ENCODE data around the gene PFKFB2.

DNA sequence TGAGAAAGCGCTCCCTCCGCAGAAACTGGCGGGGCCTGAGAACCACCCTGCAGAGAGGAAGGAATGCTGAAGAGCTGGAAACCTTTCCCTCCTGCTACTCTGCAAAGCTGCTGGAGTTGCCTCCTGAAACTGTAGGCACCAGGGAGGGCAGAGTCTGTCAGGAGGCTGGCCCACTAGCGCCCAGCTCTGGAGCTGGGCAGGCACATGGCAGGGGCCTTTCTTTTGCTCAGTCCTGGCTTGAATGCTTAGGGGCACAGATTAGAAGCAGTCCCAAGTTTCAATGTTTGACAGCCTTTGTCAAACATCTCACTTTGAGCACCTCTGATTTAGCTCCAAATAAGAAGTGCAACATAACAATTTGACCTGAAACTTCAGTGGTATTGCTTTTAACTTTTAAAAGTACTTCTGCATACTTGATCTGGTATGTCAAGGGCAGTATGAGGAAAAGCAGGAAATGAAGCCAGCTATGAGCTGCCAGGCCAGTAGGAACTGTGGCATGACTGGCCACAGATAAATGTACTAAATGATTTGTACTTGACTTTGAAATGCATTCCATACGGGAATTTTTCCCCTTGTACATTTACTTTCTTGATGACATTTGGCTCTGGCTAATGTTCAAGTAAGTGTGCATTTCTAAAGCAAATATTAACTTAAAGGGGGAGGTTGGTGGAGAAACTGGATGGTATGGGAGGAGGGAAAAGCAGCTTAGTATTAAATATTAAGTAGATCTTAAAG lies 27.8 kb upstream of the PFKFB2 start:
- TF ChIP-seq RCOR1 (IDR thresholded peaks at IDR 0.05; ENCODE audit: low read depth, low read length) (no peak), EP300 (IDR thresholded peaks at IDR 0.05) (peak; percentile 28 to 69; a peak in 3 of 5 replicates), RARB (CRISPR knock-in tag; IDR thresholded peaks at IDR 0.05) (no peak)

All from A549 (cell line).